Stomach smooth muscle (tissue), 2 donors: ENCODE measurements around the gene RRAS.

Experiments
- H3K27ac ChIP-seq: one replicate; pipeline ENCODE4 v1.7.0; 2013; ENCODE audit warnings: mild to moderate bottlenecking, low read length, inconsistent platforms
- H3K27me3 ChIP-seq, 2 donors: one replicate each; pipeline ENCODE4 v1.7.0; 2013; ENCODE audit warnings: low read length in 2 of 2; ENCODE audit not compliant: insufficient read depth in 2 of 2, control insufficient read depth in 1 of 2
- H3K36me3 ChIP-seq, 2 donors: one replicate each; pipeline ENCODE4 v1.7.0; 2013; ENCODE audit warnings: low read length in 2 of 2; ENCODE audit not compliant: control insufficient read depth in 2 of 2, insufficient read depth in 2 of 2
- H3K4me1 ChIP-seq: one replicate; pipeline ENCODE4 v1.7.0; 2013; ENCODE audit warnings: low read length; ENCODE audit not compliant: control insufficient read depth, insufficient read depth
- H3K4me3 ChIP-seq, 2 donors: one replicate each; pipeline ENCODE4 v1.7.0; 2013; ENCODE audit warnings: low read length in 2 of 2
- H3K9ac ChIP-seq, 2 donors: one replicate each; pipeline ENCODE4 v1.7.0; 2013; ENCODE audit warnings: low read length in 2 of 2, mild to moderate bottlenecking in 1 of 2
- H3K9me3 ChIP-seq, 2 donors: one replicate each; pipeline ENCODE4 v1.7.0; 2013; ENCODE audit warnings: low read length in 2 of 2; ENCODE audit not compliant: control insufficient read depth in 2 of 2
- donor health status: healthy.
- donor health status: Pancreatic carcinoma.

The RRAS gene

DNA sequence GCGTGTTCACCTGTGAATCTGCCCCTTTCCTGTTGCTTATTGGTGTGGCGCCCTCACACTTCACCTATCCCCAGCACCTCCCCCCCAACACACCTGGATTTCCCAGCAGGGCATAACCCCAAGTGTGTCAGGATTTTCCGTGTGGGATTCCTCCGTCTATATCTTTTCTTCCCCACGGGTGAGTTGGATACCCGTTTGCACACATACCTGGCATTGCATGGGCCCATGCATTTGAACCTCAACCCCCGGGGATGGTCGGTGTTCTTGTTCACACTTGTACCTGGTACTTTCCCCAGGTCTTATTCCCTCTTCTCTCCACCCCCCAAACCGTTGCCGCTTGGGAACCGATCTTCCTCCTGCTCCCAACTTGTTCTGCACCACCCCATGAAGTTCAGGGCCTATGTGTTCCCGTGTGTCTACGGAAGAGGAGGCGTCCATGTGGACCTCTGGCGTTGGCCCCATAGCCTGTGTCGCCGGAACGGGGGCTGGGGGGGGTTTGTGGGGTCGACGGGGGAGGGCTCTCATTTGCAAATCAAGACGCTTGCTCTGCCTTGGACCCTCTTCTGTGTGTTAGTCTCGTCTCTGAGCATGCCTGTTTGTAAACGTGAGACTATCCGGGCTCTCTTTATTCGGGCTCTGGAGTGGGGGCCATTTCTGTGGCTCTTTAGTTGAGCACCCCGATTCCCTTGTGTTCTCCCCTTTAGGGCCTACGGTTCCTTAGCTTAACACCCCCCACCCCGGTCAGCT is 47.3 kb downstream of the RRAS start:
- Histone ChIP-seq H3K27ac (peak overlapping the region; percentile 83), H3K9ac (peak overlapping the region; percentile 61 to 62), H3K36me3 (peaks cover 3 to 10% of the 10 kb centered on the region in 2 donors), H3K27me3 (no peaks in the 10 kb centered on the region), H3K9me3 (no peaks in the 10 kb centered on the region), H3K4me3 (peak overlapping the region; percentile 83 to 85), H3K4me1 (peaks cover 30% of the 10 kb centered on the region)

GRCh38 chr19:49591731-49592485 is 48.0 kb downstream of the RRAS start:
- Histone ChIP-seq H3K9me3 (no peaks in the 10 kb centered on the region), H3K27me3 (no peaks in the 10 kb centered on the region), H3K36me3 (peaks cover 3 to 10% of the 10 kb centered on the region in 2 donors), H3K9ac (peak overlapping the region; percentile 61 to 62), H3K27ac (peak overlapping the region; percentile 83), H3K4me3 (peak overlapping the region; percentile 83 to 85), H3K4me1 (peaks cover 30% of the 10 kb centered on the region)

GRCh38 chr19:49590971-49591730 is 48.8 kb downstream of the RRAS start, which contains the start of gene PRR12:
TSS of gene PRR12 (plus strand) at chr19:49591182. CDS start at chr19:49591655, 473 bp downstream.
- Histone ChIP-seq H3K36me3 (peaks cover 3 to 10% of the 10 kb centered on the region in 2 donors), H3K4me3 (peak within 1 kb of the TSS; percentile 90 to 93), H3K9ac (peak within 1 kb of the TSS; percentile 87 to 91), H3K27ac (peak within 1 kb of the TSS; percentile 87), H3K9me3 (no peaks in the 10 kb centered on the region), H3K27me3 (no peaks in the 10 kb centered on the region), H3K4me1 (peaks cover 30% of the 10 kb centered on the region)

- Histone ChIP-seq H3K27ac (peak overlapping the region; percentile 87), H3K9ac (peak overlapping the region; percentile 87 to 91), H3K27me3 (no peaks in the 10 kb centered on the region), H3K36me3 (peaks cover 0 to 10% of the 10 kb centered on the region in 2 donors), H3K4me1 (peaks cover 30% of the 10 kb centered on the region), H3K9me3 (no peaks in the 10 kb centered on the region), H3K4me3 (peak overlapping the region; percentile 90 to 93)
These were observed 49.6 kb downstream of the RRAS start for GRCh38 chr19:49590071-49590970.

- H3K9ac ChIP-seq = no peak overlapping the region
- no peaks in the 10 kb centered on the region for H3K9me3 ChIP-seq
- H3K27me3 ChIP-seq = no peaks in the 10 kb centered on the region
- no peak overlapping the region for H3K27ac ChIP-seq
- H3K36me3 ChIP-seq = peaks cover 0 to 6% of the 10 kb centered on the region in 2 donors
- H3K4me3 ChIP-seq = no peak overlapping the region
- H3K4me1 ChIP-seq = peaks cover 30% of the 10 kb centered on the region
These were observed 50.4 kb downstream of the RRAS start for GRCh38 chr19:49589502-49589905.

GRCh38 chr19:49588365-49589122 is 51.4 kb downstream of the RRAS start:
- Histone ChIP-seq H3K4me1 (peaks cover 22% of the 10 kb centered on the region), H3K9me3 (no peaks in the 10 kb centered on the region), H3K4me3 (no peak overlapping the region), H3K27me3 (no peaks in the 10 kb centered on the region), H3K27ac (no peak overlapping the region), H3K36me3 (no peaks in the 10 kb centered on the region), H3K9ac (no peak overlapping the region)

- Histone ChIP-seq H3K27ac (no peak overlapping the region), H3K4me3 (no peak overlapping the region), H3K9me3 (no peaks in the 10 kb centered on the region), H3K9ac (no peak overlapping the region), H3K27me3 (no peaks in the 10 kb centered on the region), H3K36me3 (no peaks in the 10 kb centered on the region), H3K4me1 (peaks cover 11% of the 10 kb centered on the region)
These were observed 52.7 kb downstream of the RRAS start for GRCh38 chr19:49587227-49587626.
